SK-N-SH (cell line): ENCODE measurements around the gene TLR4.

Experiments
- CHD2 ChIP-seq: fragments of 150-350 bp; IDR thresholded peaks from 2 replicates; pipeline ENCODE4 v1.6.1; 2018; ENCODE audit warnings: low read length; ENCODE audit not compliant: partially characterized antibody
- EP300 ChIP-seq, 2 experiments: IDR thresholded peaks; 2 replicates each; pipeline versions ENCODE4 v1.4.0 to v1.6.1; 2012; ENCODE audit warnings: borderline replicate concordance in 1 of 2, low read depth in 1 of 2, low read length in 1 of 2
- EZH2phosphoT487 ChIP-seq: fragments of 200-600 bp; sonication (generic); IDR thresholded peaks from 2 replicates; pipeline ENCODE4 v1.6.1; 2017; ENCODE audit warnings: low read depth, mixed run types, mild to moderate bottlenecking, antibody characterized with exemption, moderate library complexity, borderline replicate concordance
- FOXM1 ChIP-seq: IDR thresholded peaks from 2 replicates; pipeline ENCODE4 v1.4.0; 2012; ENCODE audit warnings: low read depth, mild to moderate bottlenecking
- GATA2 ChIP-seq: sonication (generic); formaldehyde crosslinking; IDR thresholded peaks from 2 replicates; pipeline ENCODE4 v1.5.0; 2020; ENCODE audit warnings: mild to moderate bottlenecking, missing genetic modification reagents
- POLR2AphosphoS5 ChIP-seq: IDR thresholded peaks from 2 replicates; pipeline ENCODE4 v1.6.1; 2012; ENCODE audit warnings: low read depth, low read length
- RAD21 ChIP-seq: IDR thresholded peaks from 2 replicates; pipeline ENCODE4 v1.6.1; 2012; ENCODE audit warnings: mild to moderate bottlenecking, low read length
- REST ChIP-seq: IDR thresholded peaks from 2 replicates; pipeline ENCODE4 v1.6.1; 2012; ENCODE audit warnings: mild to moderate bottlenecking, low read depth, low read length, moderate library complexity
- RFX5 ChIP-seq: IDR thresholded peaks from 2 replicates; pipeline ENCODE4 v1.6.1; 2012; ENCODE audit warnings: mild to moderate bottlenecking, improper control_type of control experiment, low read length
- TAF1 ChIP-seq: IDR thresholded peaks from 2 replicates; pipeline ENCODE4 v1.6.1; 2012; ENCODE audit warnings: low read depth, mild to moderate bottlenecking, low read length, moderate library complexity, borderline replicate concordance
- TEAD4 ChIP-seq: IDR thresholded peaks from 2 replicates; pipeline ENCODE4 v1.4.0; 2012; ENCODE audit warnings: mild to moderate bottlenecking, borderline replicate concordance; ENCODE audit not compliant: insufficient read depth
- TF ChIP-seq, protein P1 (sequence below): fragments of 200-600 bp; sonication (generic); IDR thresholded peaks from 2 replicates; pipeline ENCODE4 v1.6.1; 2017; ENCODE audit warnings: antibody characterized with exemption, mild to moderate bottlenecking, moderate library complexity

- no peak for TF ChIP-seq REST
- no peak for TF ChIP-seq GATA2 (CRISPR knock-in tag)
- TF ChIP-seq, protein P1, sequence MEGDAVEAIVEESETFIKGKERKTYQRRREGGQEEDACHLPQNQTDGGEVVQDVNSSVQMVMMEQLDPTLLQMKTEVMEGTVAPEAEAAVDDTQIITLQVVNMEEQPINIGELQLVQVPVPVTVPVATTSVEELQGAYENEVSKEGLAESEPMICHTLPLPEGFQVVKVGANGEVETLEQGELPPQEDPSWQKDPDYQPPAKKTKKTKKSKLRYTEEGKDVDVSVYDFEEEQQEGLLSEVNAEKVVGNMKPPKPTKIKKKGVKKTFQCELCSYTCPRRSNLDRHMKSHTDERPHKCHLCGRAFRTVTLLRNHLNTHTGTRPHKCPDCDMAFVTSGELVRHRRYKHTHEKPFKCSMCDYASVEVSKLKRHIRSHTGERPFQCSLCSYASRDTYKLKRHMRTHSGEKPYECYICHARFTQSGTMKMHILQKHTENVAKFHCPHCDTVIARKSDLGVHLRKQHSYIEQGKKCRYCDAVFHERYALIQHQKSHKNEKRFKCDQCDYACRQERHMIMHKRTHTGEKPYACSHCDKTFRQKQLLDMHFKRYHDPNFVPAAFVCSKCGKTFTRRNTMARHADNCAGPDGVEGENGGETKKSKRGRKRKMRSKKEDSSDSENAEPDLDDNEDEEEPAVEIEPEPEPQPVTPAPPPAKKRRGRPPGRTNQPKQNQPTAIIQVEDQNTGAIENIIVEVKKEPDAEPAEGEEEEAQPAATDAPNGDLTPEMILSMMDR, result no peak
- TF ChIP-seq RFX5, result no peak
- no peak for TF ChIP-seq FOXM1
- TF ChIP-seq EZH2phosphoT487, result no peak
- TF ChIP-seq POLR2AphosphoS5, result no peak
- no peak for TF ChIP-seq EP300 (IDR thresholded peaks at IDR 0.05; ENCODE audit: borderline replicate concordance in 1 of 2, low read depth in 1 of 2, low read length in 1 of 2)
- TF ChIP-seq TAF1, result no peak
- TF ChIP-seq RAD21, result no peak
- no peak for TF ChIP-seq TEAD4
- no peak for TF ChIP-seq CHD2
Observed at GRCh38 chr9:117747386-117747970, 43.3 kb downstream of the TLR4 start.
